ENCODE measurements around the gene ZFHX3. TPM values are rescaled to one million over a fixed set of nuclear protein-coding genes. Genes with fewer than 3 reads are reported as not detected.
"Not testable (repeated sequence)": the region's sequence is repeated elsewhere in the genome, so short reads cannot be mapped to it uniquely, and the experiment has no call there.

The ZFHX3 gene
- total RNA-seq, 1 donor, result 2.6 TPM

- no peak overlapping the region for H3K4me3 ChIP-seq (ENCODE audit: low read length)
- H3K27me3 ChIP-seq (ENCODE audit: insufficient read depth, low read length), result peaks cover 6% of the 10 kb centered on the region
- no peaks in the 10 kb centered on the region for H3K9me3 ChIP-seq (ENCODE audit: low read depth, low read length)
- H3K4me1 ChIP-seq (ENCODE audit: insufficient read depth, low read length), result peaks cover 9% of the 10 kb centered on the region
These were observed 28.4 kb upstream of the ZFHX3 start for GRCh38 chr16:73076324-73076810.

DNA sequence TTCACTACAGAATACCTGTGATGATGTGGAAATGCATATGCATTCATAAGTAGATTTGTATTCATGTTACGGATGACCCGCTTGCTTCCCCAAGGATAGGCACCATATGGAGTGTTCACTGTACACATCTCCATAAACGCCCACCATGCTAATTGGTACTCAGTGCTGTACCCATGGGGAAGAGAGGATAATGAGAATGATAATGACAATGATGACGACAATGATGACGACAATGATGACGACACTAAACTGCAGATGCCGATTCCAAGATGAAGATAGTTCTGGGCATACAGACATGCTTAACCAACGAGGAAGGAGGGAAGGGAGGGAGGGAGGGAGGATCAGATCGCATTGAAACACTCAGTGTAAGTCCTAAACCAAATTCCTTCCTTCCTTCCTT, 26.5 kb upstream of the ZFHX3 start:
- no peak overlapping the region for H3K4me3 ChIP-seq (ENCODE audit: low read length)

GRCh38 chr16:73072051-73072450, 24.1 kb upstream of the ZFHX3 start:
- not testable (repeated sequence) for H3K4me3 ChIP-seq (ENCODE audit: low read length); H3K9me3 ChIP-seq (ENCODE audit: low read depth, low read length)
- Histone ChIP-seq H3K27me3 (ENCODE audit: insufficient read depth, low read length) (peaks cover 22% of the 10 kb centered on the region), H3K4me1 (ENCODE audit: insufficient read depth, low read length) (peaks cover 46% of the 10 kb centered on the region)

More for the DNA sequence above, 26.5 kb upstream of the ZFHX3 start:
- Histone ChIP-seq H3K27me3 (ENCODE audit: insufficient read depth, low read length) (peaks cover 15% of the 10 kb centered on the region), H3K9me3 (ENCODE audit: low read depth, low read length) (no peaks in the 10 kb centered on the region), H3K4me1 (ENCODE audit: insufficient read depth, low read length) (peaks cover 22% of the 10 kb centered on the region)

DNA sequence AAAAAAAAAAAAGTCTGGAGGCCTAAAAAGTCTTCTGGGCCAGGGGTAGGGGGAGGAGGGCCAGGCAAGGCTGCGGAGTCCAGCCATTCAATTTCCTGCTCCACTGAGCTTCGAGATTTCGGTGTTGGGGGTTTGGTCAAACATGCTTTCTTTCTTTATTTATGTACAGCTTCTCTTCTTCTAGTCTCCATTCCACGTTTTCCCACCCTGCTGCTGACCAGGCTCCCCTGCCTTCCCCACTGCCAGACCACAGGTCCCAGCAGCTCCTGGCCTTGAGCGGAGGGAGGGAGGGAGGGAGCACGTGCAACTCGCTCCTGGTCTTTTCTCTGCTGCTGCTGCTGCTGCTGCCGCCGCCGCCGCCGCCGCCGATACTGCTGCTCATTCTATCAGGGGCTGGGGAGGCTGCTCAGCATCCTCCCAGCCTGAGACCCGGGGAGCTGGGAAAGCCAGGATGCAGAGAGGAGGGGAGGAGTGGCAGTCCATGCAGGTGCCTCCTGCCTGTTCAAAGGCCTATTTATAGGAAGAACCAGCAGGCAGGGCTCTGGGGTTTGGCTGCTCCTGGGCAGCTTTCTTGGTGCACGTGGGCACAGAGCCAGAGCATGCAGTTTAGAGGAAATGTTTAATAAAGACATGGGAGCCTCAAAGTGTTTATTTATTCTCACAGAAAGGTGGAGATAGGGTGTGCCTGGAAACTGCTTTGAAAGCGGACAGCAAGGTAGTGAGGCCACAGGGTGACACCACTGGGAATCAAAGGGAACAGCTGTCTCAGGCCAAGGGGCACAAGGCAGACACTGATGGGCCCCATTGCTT, 23.4 kb upstream of the ZFHX3 start:
- H3K27me3 ChIP-seq (ENCODE audit: insufficient read depth, low read length), result peaks cover 29% of the 10 kb centered on the region
- H3K4me1 ChIP-seq (ENCODE audit: insufficient read depth, low read length), result peaks cover 52% of the 10 kb centered on the region
- no peaks in the 10 kb centered on the region for H3K9me3 ChIP-seq (ENCODE audit: low read depth, low read length)
- no peak overlapping the region for H3K4me3 ChIP-seq (ENCODE audit: low read length)

- Histone ChIP-seq H3K27me3 (ENCODE audit: insufficient read depth, low read length) (peaks cover 45% of the 10 kb centered on the region), H3K4me3 (ENCODE audit: low read length) (no peak overlapping the region), H3K9me3 (ENCODE audit: low read depth, low read length) (no peaks in the 10 kb centered on the region), H3K4me1 (ENCODE audit: insufficient read depth, low read length) (peaks cover 68% of the 10 kb centered on the region)
These were observed 21.8 kb upstream of the ZFHX3 start for GRCh38 chr16:73069581-73070262.

DNA sequence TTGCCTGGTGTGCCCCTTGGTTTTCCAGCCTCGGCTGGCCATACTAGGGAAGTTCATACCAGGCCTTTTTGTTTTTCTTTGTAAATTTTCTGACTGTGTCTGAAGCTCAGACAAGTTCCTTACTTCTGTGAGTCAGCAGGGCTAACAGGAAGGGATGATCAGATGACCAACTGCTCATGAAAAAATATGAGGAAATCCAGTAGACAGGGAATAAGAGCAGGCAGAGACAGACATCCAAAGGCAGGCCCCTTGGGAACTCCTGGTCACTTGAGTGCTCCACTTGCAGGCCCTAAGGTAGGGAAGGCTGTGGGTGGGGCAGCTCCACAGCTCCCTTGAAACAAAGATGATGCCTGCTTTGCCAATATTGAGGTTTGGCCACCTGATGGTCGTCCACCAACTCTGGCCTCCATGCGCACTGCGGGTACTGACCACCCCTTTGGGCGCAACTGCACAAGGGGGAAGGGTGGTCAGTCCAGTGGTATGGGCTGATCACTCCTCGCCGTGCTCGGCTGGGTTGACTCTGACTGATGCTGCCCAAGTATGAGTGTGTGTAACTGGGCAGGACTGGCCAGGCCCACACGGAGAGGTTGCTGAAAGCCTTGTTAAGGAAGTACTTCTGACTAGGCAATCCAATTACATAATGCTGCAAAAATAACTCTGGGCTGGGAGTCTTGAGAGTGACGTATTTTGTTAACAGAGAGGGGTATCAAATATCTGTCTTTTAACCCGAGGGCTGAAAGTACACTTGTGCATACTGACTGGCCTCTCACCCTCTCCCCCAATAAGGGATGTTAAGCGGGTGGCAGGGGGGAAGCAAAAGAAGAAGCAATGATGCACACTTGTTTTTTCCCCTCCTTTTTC, 20.8 kb upstream of the ZFHX3 start:
- Histone ChIP-seq H3K4me1 (ENCODE audit: insufficient read depth, low read length) (peaks cover 77% of the 10 kb centered on the region), H3K27me3 (ENCODE audit: insufficient read depth, low read length) (peaks cover 55% of the 10 kb centered on the region), H3K4me3 (ENCODE audit: low read length) (no peak overlapping the region), H3K9me3 (ENCODE audit: low read depth, low read length) (no peaks in the 10 kb centered on the region)

GRCh38 chr16:73067671-73068540, 20.0 kb upstream of the ZFHX3 start:
- no peak overlapping the region for H3K4me3 ChIP-seq (ENCODE audit: low read length)
- H3K9me3 ChIP-seq (ENCODE audit: low read depth, low read length), result no peaks in the 10 kb centered on the region
- peaks cover 63% of the 10 kb centered on the region for H3K27me3 ChIP-seq (ENCODE audit: insufficient read depth, low read length)
- peaks cover 86% of the 10 kb centered on the region for H3K4me1 ChIP-seq (ENCODE audit: insufficient read depth, low read length)

DNA sequence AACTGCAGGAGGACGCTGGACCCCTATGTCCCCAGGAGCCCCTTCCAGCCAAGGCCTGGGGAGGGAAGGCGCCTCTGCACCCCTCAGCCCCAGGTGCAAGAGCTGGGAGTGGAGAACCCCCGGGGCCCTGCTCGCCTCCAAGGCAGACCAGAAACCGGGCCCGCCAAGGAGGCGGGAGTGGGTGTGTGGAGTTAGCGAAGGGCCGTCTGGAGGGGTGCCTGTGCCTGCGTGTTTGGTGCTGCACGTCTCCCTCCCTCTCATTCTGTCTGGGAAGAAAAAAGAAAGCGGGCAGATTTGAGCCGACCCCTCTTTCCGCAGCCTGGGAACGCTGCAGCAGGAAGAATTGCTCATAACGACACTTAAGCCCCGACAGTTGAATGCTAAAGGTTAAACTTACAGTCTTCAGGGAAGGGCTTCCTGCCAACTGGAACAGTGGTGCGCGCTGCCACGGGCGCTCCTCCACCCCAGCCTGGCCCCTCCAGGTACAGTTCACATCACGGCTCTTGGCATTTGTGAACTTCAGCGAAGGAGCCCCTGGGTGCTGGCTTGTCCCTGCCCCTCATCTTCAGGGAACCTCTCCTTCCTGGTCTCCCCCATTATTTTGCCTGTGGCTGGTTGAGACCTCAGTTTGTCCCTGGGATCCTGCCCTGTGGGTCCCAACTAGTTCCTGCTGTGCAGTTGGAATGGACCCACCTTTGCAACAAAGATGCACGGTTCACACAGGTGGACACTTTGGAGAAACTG, 19.2 kb upstream of the ZFHX3 start:
- no peak overlapping the region for H3K4me3 ChIP-seq (ENCODE audit: low read length)
- H3K27me3 ChIP-seq (ENCODE audit: insufficient read depth, low read length), result peaks cover 71% of the 10 kb centered on the region
- no peaks in the 10 kb centered on the region for H3K9me3 ChIP-seq (ENCODE audit: low read depth, low read length)
- peaks cover 93% of the 10 kb centered on the region for H3K4me1 ChIP-seq (ENCODE audit: insufficient read depth, low read length)

GRCh38 chr16:73066331-73066926, 18.5 kb upstream of the ZFHX3 start:
- no peaks in the 10 kb centered on the region for H3K9me3 ChIP-seq (ENCODE audit: low read depth, low read length)
- no peak overlapping the region for H3K4me3 ChIP-seq (ENCODE audit: low read length)
- H3K4me1 ChIP-seq (ENCODE audit: insufficient read depth, low read length), result peaks cover 88% of the 10 kb centered on the region
- peaks cover 73% of the 10 kb centered on the region for H3K27me3 ChIP-seq (ENCODE audit: insufficient read depth, low read length)

DNA sequence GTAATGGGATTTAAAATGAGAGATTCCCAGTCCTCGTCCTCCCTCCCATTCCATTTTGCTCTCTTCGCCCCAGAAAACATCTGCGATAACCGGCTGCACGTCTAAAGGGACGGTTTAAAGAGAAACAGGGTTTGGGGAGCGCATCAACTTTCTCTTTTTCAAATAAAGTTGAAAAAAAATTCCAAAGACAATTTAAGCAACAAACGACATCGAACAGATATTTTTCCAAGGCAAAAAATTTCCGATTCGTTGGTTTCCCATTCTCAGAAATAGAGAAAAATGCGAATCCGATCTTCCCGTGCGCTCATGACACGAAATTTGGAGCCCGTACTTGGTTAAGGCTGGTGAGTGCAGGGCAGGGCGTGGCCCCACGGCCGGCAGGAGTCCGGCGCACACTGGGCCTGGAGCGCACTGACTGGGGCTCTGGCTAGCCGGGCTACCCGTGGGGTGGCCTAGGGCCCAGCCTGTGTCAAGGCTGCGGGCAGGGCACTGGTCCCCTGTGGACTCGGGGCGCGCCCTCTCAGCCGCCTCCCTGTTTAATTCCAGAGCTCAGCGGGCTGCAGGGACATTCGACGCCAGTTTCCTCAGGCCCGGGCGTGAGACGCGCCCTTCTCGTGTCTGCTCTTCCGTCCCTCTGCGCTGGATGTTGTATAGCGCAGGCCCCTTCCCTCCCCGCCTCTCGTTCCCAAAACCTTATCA, 17.9 kb upstream of the ZFHX3 start:
- no peaks in the 10 kb centered on the region for H3K9me3 ChIP-seq (ENCODE audit: low read depth, low read length)
- H3K4me1 ChIP-seq (ENCODE audit: insufficient read depth, low read length), result peaks cover 83% of the 10 kb centered on the region
- H3K27me3 ChIP-seq (ENCODE audit: insufficient read depth, low read length), result peaks cover 78% of the 10 kb centered on the region
- H3K4me3 ChIP-seq (ENCODE audit: low read length), result no peak overlapping the region

DNA sequence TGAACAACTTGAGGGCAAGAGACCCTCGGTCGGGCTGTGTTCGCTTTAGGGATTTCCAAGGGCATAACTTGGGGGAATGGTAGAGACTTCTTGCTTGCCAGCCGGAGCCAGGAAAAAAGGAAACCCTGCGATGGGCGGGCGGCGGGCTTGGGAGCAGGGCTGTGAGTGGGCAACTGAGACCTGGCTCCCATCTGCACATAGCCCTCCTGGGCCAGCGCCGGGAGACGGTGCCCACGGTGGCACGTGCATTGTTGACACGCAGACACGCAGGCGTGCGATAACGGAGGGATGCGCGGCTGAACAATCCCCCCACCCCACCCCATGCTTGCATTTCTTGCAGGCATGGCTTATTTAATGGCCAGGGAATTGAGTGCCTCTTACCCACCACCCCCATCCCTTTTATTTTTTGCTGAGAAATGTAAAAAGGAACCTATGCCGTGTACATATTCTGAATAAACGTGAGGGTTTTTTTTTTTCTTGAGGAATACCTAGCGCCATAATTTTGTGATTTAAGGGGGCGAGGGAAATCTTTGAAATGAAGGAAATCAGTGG, 17.1 kb upstream of the ZFHX3 start:
- peaks cover 80% of the 10 kb centered on the region for H3K27me3 ChIP-seq (ENCODE audit: insufficient read depth, low read length)
- H3K4me1 ChIP-seq (ENCODE audit: insufficient read depth, low read length), result peaks cover 80% of the 10 kb centered on the region
- no peak overlapping the region for H3K4me3 ChIP-seq (ENCODE audit: low read length)
- H3K9me3 ChIP-seq (ENCODE audit: low read depth, low read length), result no peaks in the 10 kb centered on the region

- Histone ChIP-seq H3K4me1 (ENCODE audit: insufficient read depth, low read length) (peaks cover 80% of the 10 kb centered on the region), H3K27me3 (ENCODE audit: insufficient read depth, low read length) (peaks cover 83% of the 10 kb centered on the region), H3K9me3 (ENCODE audit: low read depth, low read length) (no peaks in the 10 kb centered on the region), H3K4me3 (ENCODE audit: low read length) (no peak overlapping the region)
These were observed 16.5 kb upstream of the ZFHX3 start for GRCh38 chr16:73064212-73064993.
